Stimulated activated CD8-positive, alpha-beta memory T cell treated with anti-CD3 and anti-CD28 coated beads, Interleukin-12 subunit alpha, Interleukin-12 subunit beta, amount 100 ng/mL, for 24 hours (primary cell): ENCODE results near the gene ADCY5.

Experiments
- DNase-seq: peaks from one replicate; pipeline ENCODE4 v3.0.0-alpha.2; 2020; ENCODE audit errors: extremely low read depth

ADCY5 gene

DNA sequence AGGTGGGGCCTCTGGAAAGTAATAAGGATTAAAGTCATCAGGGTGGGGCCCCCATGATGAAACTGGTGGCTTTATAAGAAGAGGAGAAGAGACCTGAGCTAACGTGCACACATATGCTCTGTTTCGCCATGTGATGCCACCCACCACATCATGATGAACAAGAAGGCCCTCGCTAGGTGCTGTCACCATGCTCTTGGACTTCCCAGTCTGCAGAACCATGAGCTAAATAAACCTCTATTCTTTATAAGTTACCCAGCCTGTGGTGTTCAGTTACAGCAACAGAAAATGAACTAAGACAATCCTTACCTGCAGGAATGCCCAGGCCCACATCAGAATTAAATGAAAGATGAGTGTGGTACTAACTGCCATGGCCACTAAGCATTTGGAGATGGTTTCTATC is 79.8 kb downstream of the ADCY5 start:
- DNase-seq: no peak

DNA sequence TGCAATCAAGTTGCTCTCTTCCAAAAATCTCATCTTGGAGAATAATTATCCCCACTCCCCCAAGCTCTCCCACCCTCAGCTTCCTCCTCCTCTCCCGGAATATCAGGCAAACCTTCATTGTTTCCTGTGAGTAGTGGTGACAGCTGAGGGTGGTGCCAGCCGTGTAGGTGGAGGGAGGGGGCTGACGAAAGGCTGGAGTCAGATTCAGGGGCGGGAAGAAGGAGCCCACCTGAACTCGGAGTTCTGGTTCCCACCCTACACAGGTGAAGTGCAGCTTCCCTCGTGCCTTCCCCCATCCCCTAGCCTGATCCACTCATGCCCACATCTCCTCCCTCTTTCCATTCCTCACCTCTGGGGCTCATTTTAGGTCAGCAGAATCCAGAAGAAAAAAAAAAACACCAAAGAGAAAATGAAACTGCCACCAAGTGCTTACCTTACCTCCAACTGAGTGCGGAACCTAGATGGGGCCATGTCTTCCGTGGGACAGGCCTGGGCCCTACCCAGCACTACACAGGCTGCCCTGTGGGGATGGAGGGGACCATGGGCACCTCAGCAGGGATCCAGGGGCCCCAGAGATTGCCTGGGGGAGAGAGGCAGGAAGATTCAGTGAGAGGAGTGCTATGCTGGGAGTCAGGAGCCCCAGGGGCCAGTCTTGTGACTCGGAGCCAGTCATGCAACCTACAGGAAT is 81.3 kb downstream of the ADCY5 start:
- no peak for DNase-seq

GRCh38 chr3:123365450-123366143 is 83.3 kb downstream of the ADCY5 start:
- DNase-seq: no peak

DNA sequence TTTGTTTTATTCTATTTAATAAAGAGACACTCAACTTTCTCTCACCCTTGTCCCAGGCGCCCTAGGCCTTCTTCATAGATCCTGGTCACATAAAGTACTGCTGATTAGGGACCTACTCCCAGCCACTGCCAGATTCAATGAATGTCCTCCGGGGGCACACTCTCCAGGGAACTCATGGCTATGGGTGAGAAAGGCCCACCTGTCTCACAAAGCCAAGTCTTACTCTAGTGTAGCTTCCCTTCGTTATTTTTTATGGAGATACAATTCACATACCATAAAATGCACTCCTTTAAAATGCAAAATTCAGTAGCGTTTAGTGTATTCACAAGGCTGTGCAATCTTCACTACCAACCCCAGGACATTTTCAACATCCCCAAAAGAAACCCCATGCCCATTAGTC is 87.8 kb downstream of the ADCY5 start:
- DNase-seq: no peak

DNA sequence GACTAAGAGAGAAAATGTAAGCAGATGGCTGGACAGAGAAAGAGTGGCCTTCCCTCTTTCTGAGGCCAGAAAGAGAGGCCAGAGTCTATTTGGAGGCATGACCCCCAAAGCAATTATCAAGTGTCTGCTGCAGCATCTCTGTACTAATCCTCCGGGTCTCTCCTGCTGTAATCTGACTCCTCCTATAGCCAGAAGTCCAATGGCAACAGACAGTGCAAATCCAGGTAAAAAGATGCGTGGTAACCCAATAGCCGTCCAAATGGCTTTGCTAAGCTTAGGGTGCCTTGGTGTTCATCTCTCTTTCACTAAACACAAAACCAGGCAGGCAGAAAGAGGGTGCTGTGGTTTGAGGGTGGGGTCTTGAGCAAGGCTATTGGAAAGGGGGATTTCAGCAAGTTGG is 91.6 kb downstream of the ADCY5 start:
- DNase-seq: no peak

GRCh38 chr3:123353850-123354233 is 95.0 kb downstream of the ADCY5 start:
- DNase-seq: no peak

GRCh38 chr3:123353227-123353849 is 95.6 kb downstream of the ADCY5 start:
- DNase-seq: no peak

DNA sequence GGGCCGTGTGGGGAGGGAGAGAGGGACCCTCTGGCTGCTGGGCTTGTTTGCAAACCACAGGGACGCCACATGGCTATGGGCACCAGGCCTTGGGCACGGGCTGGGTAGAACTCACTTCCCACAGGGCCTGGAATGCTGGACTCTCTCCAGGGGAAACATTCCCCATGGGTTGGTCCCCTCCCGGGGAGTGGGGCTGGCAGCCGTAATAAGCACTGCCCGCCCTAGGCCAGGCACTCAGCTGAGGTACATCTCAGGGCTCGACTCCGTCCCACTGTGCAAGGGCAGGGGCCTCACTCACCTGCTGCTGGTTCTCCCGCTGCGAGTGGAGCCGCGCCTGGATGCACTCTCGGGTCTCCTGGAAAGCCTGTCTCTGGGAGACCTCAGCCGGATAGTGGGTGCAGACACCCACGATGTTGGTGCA is 96.7 kb downstream of the ADCY5 start:
- DNase-seq: no peak

GRCh38 chr3:123351501-123351900 is 97.4 kb downstream of the ADCY5 start:
- DNase-seq: no peak

GRCh38 chr3:123350971-123351370 is 97.9 kb downstream of the ADCY5 start:
- DNase-seq: no peak

DNA sequence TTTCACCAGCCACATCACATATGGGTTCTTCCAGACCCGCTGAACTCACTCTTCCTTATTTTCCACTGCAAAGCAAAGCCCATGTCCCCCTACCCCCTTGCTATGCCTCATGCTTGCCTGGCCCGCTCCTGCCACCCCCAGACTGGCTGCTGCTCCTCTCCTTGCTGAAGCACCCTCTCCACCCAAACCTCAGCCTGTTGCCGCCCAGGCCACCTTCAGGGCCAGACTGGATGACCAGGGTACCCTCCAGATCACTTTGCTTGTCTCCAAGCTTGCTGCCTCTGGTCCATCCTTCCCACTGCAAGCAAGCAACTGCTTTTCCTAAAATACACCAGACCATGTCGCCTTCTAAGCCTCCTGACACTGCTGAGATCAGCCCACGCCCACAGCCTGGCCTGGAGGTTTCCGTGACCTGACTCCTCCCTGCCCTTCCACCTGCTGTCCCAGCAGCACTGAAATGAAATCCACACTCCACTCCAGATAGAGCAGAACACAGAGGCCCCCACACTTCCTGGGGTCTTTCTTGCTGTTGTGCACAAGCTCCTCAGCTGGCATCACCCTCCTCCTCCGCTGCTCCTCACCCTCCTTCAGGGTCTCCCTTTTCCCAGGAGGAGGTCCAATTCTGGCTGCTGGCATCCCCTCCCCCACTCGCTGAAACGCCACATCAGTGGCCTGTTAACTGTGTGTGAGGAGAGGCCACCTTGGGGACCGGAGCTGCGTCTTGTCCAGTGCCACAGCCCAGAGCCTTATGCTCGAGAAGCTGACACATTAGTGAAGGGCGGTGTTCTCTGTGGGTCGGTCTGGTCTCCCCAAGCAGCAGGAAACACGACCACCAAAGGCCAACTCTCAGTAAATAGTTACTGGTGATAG is 99.1 kb downstream of the ADCY5 start:
- no peak for DNase-seq

DNA sequence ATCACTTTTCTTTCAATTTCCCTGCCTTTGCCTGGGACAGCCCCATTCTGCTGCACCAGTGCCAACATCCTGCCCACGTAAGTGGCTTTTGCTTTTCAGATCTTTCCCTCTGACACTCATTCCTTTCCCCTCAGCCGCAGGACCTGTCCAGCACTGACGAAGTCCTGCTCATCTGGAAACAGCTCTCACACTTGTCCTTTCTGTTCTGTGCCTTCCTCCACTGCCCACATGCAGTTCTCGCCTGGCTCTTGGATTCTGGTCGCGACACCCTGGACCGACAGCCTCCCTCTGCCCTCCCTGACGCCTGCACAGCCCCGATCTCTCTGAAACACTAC is 99.7 kb downstream of the ADCY5 start:
- no peak for DNase-seq

DNA sequence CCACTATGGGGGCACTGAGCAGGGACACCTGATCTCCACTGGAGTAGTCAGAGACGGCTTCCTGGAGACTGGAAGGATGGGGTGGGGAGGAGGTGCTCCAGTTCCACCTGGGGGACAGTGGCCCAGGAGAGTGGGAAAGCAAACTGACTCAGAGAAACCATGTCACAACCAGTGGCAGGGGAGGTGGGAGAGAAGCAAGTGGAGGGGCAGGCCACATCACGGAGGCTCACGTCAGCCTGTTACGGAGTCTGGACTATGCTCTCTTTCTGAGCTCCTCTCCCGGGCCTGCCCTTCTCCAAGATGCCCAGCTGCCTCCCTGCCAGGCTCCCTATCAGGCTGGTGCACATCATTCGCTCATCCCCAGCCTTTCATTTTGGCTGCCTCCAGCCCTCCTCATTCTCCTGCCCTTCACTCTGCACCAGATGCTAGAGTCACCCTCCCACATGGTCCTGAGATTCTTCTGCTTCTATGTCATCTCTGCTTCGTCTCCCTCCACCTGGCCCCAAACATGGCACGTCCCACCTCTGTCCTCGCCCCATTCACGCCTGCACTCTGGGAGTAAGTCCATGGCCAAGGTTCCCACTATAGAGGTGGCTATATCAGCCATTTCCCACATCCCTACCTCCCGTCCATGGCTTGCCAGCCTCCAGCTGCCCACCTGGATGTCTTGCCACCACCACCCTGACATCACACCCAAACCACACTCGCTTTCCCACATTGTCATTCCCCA is 100.3 kb downstream of the ADCY5 start:
- no peak for DNase-seq

DNA sequence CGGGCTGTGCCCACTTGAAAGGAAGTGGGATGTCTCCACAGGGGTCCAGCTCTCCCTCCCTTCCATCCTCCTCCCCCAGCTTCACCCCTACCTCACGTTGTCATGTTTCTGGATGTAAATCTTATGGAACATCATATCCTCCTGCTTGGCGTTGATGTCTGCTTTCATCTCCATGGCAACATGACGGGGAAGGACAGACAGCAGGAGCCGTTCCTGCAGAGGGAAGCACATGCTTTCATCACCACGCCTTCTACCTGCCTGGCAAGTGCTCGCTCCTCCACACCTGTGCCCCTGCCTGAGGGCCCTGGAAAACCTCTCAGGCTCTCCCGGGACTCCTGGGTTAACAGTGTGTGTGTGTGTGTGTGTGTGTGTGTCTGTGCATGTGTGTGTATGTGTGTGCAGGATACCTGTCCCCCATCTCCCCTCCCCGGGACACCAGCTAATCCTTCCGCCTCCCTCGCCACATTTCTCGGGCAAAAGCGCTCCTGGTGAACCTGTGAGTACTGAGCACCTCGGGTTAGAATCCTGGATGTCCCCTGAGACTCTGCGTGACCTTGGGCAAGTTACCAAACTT is 101.1 kb downstream of the ADCY5 start:
- no peak for DNase-seq

DNA sequence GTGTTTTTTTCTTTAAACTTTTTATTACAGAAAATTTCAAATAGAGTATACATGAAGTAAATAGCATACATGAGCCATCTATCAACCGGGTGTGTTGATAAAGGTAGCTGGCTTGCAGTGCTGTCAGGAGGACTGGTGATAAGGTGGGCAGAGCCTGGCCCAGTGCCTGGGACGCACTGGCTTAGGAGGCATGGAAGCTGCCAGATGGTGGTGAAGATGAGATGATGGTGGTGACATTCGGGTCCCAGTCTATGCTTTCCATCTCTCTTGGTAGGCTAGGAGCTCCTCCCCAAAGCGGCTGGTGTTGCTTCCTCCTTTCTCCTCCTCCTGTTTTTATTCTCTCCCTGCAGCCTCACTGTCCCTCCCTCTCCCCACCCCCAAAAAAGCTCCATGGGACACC is 101.7 kb downstream of the ADCY5 start:
- no peak for DNase-seq

DNA sequence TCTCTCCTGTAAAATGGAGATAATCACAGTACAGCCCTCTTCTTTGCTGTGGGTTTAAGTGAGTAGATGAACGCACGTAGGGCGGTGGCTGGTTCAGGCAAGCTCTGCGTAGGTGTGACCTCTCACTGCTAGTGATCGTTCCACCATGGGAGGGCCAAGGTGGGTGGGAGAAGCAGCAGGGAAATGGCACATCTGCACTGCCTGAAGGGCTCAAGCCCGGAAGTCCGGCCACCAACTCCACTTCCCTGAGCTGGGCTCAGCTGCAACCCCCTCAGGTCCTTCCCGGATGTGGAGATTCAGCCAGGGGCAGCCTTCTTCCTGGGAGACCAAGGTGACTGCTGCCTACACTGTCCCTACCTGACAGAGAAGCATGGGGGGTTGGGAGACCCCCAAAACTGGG is 102.9 kb downstream of the ADCY5 start:
- no peak for DNase-seq

GRCh38 chr3:123344907-123345594 is 103.8 kb downstream of the ADCY5 start:
- no peak for DNase-seq

DNA sequence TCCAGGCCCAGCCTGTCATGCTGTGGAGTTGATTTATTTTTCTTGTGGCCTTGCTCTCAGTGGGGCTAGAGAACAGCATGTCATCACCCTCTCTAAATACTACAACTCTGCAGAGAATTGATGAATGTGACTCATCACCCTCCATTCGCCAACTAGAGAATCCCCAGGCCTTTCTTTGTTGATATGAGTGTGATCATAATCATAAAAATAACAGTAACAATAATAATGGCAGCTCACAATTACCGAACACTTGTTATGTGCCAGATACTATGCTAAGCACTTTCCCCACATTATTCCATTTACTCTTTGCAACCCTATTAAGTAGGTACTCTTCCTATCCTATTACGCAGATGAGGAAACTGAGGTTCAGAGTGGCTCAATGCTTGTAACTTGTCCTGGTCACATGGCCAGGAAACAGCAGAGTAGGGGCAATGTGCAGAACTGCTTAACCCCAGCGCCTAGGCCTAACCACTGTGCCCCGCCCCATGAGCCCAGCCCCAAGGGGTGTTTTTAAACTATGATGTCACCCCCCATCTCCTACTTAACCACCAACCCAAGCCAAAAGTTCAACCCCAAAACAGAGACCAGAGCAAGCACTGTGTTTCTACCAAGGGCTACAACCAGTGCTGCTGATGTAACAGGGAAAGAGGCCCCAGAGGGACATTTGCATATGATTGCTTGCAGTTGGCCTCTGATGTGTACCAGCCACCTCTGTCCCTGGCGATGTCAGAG is 104.5 kb downstream of the ADCY5 start:
- no peak for DNase-seq

DNA sequence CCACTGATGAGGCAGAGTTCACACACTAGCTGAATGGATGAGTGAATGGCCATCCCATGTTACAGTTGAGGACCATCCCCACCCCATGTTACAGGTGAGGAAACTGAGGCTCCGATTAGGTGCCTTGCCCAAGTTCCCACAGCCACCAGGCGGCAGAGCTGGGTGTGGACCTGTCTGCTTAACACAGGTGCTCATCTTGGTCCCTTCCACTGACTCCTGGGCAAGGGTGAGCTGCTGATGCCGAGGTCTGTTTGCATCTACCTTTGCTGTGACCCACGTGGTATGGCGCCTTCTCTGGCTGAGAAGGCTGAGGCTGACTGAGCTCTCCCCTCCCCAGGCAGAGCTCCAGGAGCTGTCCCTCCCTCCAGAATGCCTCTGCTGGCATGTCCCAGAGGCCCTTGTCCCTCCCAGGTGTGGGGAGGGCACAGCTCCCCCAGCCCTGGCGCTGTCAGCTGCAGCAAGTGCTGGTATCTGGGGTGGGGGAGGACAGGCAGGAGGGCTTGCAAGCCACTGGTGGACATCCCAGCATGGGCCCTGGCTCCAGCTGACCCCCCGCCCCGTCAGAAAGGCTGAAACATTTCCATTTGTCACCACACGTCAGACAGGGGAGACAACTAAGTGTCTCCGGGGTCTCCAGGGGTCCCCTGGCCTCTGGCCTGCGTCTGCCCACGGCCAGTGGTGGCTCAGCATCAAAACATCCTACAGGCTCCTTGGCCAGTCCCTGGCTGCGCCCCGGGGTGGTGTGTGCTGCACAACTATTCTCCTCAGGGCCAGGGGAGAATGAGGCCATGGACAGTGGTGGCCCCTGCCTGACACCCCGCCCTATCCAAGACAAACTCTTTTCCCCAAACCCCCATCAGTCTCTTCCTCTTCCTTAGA is 105.4 kb downstream of the ADCY5 start:
- DNase-seq: no peak
